Mesenchymal stem cell (in vitro differentiated cells and primary cell): ENCODE measurements around the gene C16orf74.

Source experiments
- DNase-seq: peaks from one replicate; pipeline ENCODE4 v3.0.0-alpha.2; 2013
- H2AFZ ChIP-seq: one replicate; pipeline ENCODE4 v1.6.1; 2013; ENCODE audit warnings: low read depth, mild to moderate bottlenecking, control low read depth, inconsistent platforms, low read length, moderate library complexity
- H2AK5ac ChIP-seq: 2 replicates; pipeline ENCODE4 v1.6.1; 2013; ENCODE audit warnings: low read length, moderate library complexity, mild to moderate bottlenecking, inconsistent platforms; ENCODE audit not compliant: severe bottlenecking
- H2BK120ac ChIP-seq: one replicate; pipeline ENCODE4 v1.6.1; 2013; ENCODE audit warnings: low read depth, mild to moderate bottlenecking, inconsistent platforms, low read length, moderate library complexity
- H2BK12ac ChIP-seq, 2 experiments: one replicate each; pipeline ENCODE4 v1.6.1; 2013; ENCODE audit warnings: inconsistent platforms in 2 of 2, low read length in 2 of 2, mild to moderate bottlenecking in 2 of 2, moderate library complexity in 2 of 2, control low read depth in 1 of 2
- H2BK15ac ChIP-seq: one replicate; pipeline ENCODE4 v1.6.1; 2013; ENCODE audit warnings: mild to moderate bottlenecking, low read depth, inconsistent platforms; ENCODE audit not compliant: poor library complexity, severe bottlenecking
- H2BK5ac ChIP-seq: 2 replicates; pipeline ENCODE4 v1.6.1; 2013; ENCODE audit warnings: low read depth, mild to moderate bottlenecking, low read length, control low read depth, inconsistent platforms; ENCODE audit not compliant: poor library complexity, severe bottlenecking
- H3K14ac ChIP-seq, 2 experiments: one replicate each; pipeline ENCODE4 v1.6.1; 2013; ENCODE audit warnings: inconsistent platforms in 2 of 2, low read length in 2 of 2, control low read depth in 1 of 2, mild to moderate bottlenecking in 1 of 2, moderate library complexity in 1 of 2
- H3K18ac ChIP-seq, 2 experiments: one replicate each; pipeline ENCODE4 v1.6.1; 2013; ENCODE audit warnings: inconsistent platforms in 2 of 2, low read length in 2 of 2, control low read depth in 1 of 2, low read depth in 1 of 2, mild to moderate bottlenecking in 1 of 2
- H3K23ac ChIP-seq, 2 experiments: one replicate each; pipeline ENCODE4 v1.6.1; 2013; ENCODE audit warnings: inconsistent platforms in 2 of 2, low read length in 2 of 2, mild to moderate bottlenecking in 2 of 2, moderate library complexity in 2 of 2, control low read depth in 1 of 2
- H3K27ac ChIP-seq: 2 replicates; pipeline ENCODE4 v1.5.1; 2013; ENCODE audit warnings: mild to moderate bottlenecking, moderate library complexity, low read length, control low read depth, inconsistent platforms; ENCODE audit not compliant: poor library complexity, severe bottlenecking
- H3K27me3 ChIP-seq, 2 experiments: 2 replicates each; pipeline versions ENCODE4 v1.6.1 to v1.7.0; 2013; ENCODE audit warnings: low read length in 2 of 2, mild to moderate bottlenecking in 2 of 2, moderate library complexity in 2 of 2, control low read depth in 1 of 2, inconsistent platforms in 1 of 2; ENCODE audit not compliant: control insufficient read depth in 1 of 2, insufficient read depth in 1 of 2
- H3K36me3 ChIP-seq, 2 experiments: 2 replicates each; pipeline versions ENCODE4 v1.6.1 to v1.7.0; 2013; ENCODE audit warnings: low read length in 2 of 2, control low read depth in 1 of 2, inconsistent platforms in 1 of 2, low read depth in 1 of 2, mild to moderate bottlenecking in 1 of 2; ENCODE audit not compliant: insufficient read depth in 2 of 2, control insufficient read depth in 1 of 2
- H3K4ac ChIP-seq, 2 experiments: one replicate each; pipeline ENCODE4 v1.6.1; 2013; ENCODE audit warnings: inconsistent platforms in 2 of 2, low read length in 2 of 2, mild to moderate bottlenecking in 2 of 2, moderate library complexity in 2 of 2, control low read depth in 1 of 2, low read depth in 1 of 2
- H3K4me1 ChIP-seq: 2 replicates; pipeline ENCODE4 v1.6.1; 2013; ENCODE audit warnings: low read depth, low read length, control low read depth; ENCODE audit not compliant: control insufficient read depth, insufficient read depth
- H3K4me2 ChIP-seq: 2 replicates; pipeline ENCODE4 v1.6.1; 2013; ENCODE audit warnings: low read length, mild to moderate bottlenecking, inconsistent platforms; ENCODE audit not compliant: poor library complexity, severe bottlenecking
- H3K4me3 ChIP-seq, 2 experiments: 2 replicates each; pipeline versions ENCODE4 v1.5.1 to v1.7.0; 2013; ENCODE audit warnings: low read length in 2 of 2, mild to moderate bottlenecking in 2 of 2, control low read depth in 1 of 2, low read depth in 1 of 2; ENCODE audit not compliant: insufficient read depth in 1 of 2
- H3K79me1 ChIP-seq: replicated peaks from 2 replicates; pipeline ENCODE4 v1.6.1; 2013; ENCODE audit warnings: mild to moderate bottlenecking, control low read depth, low read length, inconsistent platforms; ENCODE audit not compliant: poor library complexity, severe bottlenecking
- H3K9ac ChIP-seq: 2 replicates; pipeline ENCODE4 v1.7.0; 2013; ENCODE audit warnings: mild to moderate bottlenecking, low read length, moderate library complexity
- H3K9me3 ChIP-seq: 2 replicates; pipeline ENCODE4 v1.7.0; 2013; ENCODE audit warnings: mild to moderate bottlenecking, low read length; ENCODE audit not compliant: control insufficient read depth
- H4K8ac ChIP-seq: one replicate; pipeline ENCODE4 v1.6.1; 2013; ENCODE audit warnings: inconsistent platforms, mild to moderate bottlenecking, low read length, moderate library complexity
- H4K91ac ChIP-seq: one replicate; pipeline ENCODE4 v1.6.1; 2013; ENCODE audit warnings: mild to moderate bottlenecking, low read length, inconsistent platforms
- WGBS: methylation state at CpG from one replicate; pipeline ENCODE4 v1.1.7; 2013; ENCODE audit warnings: mixed read lengths; 5-methylcytosine and 5-hydroxymethylcytosine counted together

Gene C16orf74

DNA sequence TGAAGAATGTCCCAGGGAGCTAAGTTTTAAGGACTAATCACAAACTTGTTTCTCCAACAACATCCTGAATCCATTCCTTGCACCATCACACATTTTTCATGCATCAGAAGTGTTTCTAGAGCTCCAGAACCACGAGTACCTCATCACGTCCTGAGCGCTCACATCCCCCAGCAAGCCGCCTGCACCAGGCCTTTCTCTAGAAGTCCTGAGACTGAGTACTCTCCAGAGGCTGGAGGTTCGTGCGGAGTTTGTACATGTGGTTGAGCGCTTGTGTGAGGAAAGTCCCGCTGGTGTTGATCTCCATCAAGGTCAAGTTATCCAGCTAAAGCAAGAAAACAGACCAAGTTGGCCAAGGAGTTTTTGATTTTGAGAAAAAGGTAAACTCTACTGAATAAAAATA, 72.9 kb downstream of the C16orf74 start:
- whole genome bisulfite sequencing = 97% methylated on average over 8 of the region's 8 CpGs
- H3K27me3 ChIP-seq = no peaks in the 10 kb centered on the region
- H3K79me1 ChIP-seq = peaks cover 9% of the 10 kb centered on the region
- no peak overlapping the region for H2AFZ ChIP-seq
- H3K18ac ChIP-seq = no peak overlapping the region
- H3K4me3 ChIP-seq = no peak overlapping the region
- peaks cover 40 to 78% of the 10 kb centered on the region in 2 experiments for H3K36me3 ChIP-seq
- H3K4me1 ChIP-seq = peaks cover 3% of the 10 kb centered on the region
- H3K4me2 ChIP-seq = no peak overlapping the region
- no peak overlapping the region for H2BK15ac ChIP-seq
- DNase-seq = no peak
- H2BK5ac ChIP-seq = no peak overlapping the region
- no peak overlapping the region for H2AK5ac ChIP-seq
- H3K4ac ChIP-seq = no peak overlapping the region
- no peak overlapping the region for H2BK120ac ChIP-seq
- no peak overlapping the region for H3K9ac ChIP-seq
- H2BK12ac ChIP-seq = no peak overlapping the region
- no peak overlapping the region for H3K27ac ChIP-seq
- H3K14ac ChIP-seq = no peak overlapping the region
- H3K23ac ChIP-seq = no peak overlapping the region
- H4K8ac ChIP-seq = no peak overlapping the region
- no peak overlapping the region for H4K91ac ChIP-seq
- no peaks in the 10 kb centered on the region for H3K9me3 ChIP-seq

DNA sequence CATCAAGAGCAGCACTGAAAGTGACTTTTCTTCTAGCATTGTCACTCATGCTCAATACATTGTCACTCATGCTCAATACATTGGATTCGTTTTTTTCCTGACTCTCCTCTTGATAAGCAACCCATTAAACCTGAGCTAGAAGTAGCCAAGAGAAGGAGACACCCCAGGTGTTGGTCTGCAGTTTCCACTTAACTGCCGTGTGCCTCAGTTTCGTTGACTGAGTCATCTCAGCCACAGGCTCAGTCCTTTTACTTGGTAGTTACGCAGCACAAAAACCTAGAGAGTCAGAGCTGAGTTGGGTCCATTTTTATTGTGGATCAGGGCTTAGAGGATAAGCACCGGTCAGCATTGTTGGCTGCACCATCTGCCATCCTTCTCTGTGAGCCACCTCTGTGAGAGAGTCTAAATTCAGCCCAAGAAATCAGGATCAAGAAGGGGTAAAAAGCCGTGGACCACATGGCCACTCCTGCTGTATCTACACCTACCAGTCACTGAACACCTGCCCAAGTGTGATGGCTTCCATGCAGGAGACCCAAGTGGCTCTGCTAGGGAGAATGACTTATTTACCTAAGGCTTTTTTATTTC, 73.4 kb downstream of the C16orf74 start:
- Histone ChIP-seq H3K23ac (no peak overlapping the region), H3K27me3 (no peaks in the 10 kb centered on the region), H3K4me2 (no peak overlapping the region), H2BK120ac (no peak overlapping the region), H4K8ac (no peak overlapping the region), H3K4me3 (no peak overlapping the region), H3K9ac (no peak overlapping the region), H3K36me3 (peaks cover 38 to 83% of the 10 kb centered on the region in 2 experiments), H2BK12ac (no peak overlapping the region), H3K14ac (no peak overlapping the region), H3K4me1 (peaks cover 3% of the 10 kb centered on the region), H3K9me3 (no peaks in the 10 kb centered on the region), H4K91ac (no peak overlapping the region), H2BK5ac (no peak overlapping the region), H3K4ac (no peak overlapping the region), H3K18ac (no peak overlapping the region), H2AFZ (no peak overlapping the region), H3K79me1 (peaks cover 6% of the 10 kb centered on the region), H3K27ac (no peak overlapping the region), H2AK5ac (no peak overlapping the region), H2BK15ac (no peak overlapping the region)
- WGBS = 89% methylated on average over 6 of the region's 6 CpGs
- DNase-seq = no peak

DNA sequence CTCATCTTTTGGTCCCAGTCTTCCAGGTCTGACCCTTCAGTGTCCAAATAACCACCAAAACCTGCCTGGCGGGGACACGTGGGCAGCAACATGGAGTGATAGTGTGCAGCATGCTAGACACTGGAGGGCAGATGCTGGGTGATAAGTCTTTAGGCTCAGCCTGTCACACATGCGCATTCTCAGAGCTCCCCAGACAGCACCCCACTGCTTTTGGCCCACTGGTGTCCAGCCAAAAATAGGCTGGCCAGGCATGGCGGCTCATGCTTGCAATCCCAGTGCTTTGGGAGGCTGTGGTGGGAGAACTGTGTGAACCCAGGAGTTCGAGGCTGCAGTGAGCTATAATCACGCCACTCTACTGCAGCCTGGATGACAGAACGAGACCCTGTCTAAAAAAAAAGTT, 74.4 kb downstream of the C16orf74 start:
- Histone ChIP-seq H3K4me1 (peaks cover 3% of the 10 kb centered on the region), H3K9me3 (no peaks in the 10 kb centered on the region), H2BK12ac (no peak overlapping the region), H2AK5ac (no peak overlapping the region), H3K23ac (no peak overlapping the region), H3K18ac (no peak overlapping the region), H3K4me2 (no peak overlapping the region), H3K27ac (no peak overlapping the region), H2BK5ac (no peak overlapping the region), H2BK15ac (no peak overlapping the region), H3K9ac (no peak overlapping the region), H3K27me3 (no peaks in the 10 kb centered on the region), H3K4me3 (no peak overlapping the region), H4K91ac (no peak overlapping the region), H2AFZ (no peak overlapping the region), H3K36me3 (peaks cover 48 to 94% of the 10 kb centered on the region in 2 experiments), H2BK120ac (no peak overlapping the region), H4K8ac (no peak overlapping the region), H3K79me1 (peaks cover 6% of the 10 kb centered on the region), H3K4ac (no peak overlapping the region), H3K14ac (no peak overlapping the region)
- 95% methylated on average over 7 of the region's 7 CpGs for WGBS
- DNase-seq = no peak

DNA sequence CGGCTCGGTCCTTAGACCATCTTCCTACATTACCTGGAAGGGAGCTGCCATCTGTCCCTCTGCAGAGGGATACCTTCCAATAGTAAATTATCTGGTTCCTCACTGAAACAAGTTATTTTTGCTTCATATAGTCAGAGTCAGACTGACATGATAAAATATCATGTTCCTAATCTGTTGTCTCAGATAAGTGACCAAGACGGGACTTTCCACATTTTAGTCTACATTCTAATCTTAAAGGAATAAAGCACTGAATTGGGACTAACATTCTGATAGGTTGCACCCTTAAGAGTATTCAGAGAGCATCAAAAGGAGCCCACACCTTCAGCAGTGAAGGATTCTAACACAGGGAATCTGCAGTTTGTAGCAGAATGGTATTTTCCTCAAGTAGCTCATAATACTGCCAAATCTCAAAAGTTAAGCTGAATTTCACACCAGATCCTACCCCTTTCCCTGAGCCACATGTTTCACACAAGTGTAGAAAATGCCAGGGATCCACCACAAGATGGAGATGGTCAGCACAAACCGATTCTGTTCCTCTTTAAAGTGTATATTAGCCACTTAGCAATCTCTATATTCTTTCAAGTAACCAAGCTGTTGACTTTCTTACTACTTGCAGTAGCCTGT, 75.5 kb downstream of the C16orf74 start:
- Histone ChIP-seq H2AK5ac (no peak overlapping the region), H2BK120ac (no peak overlapping the region), H3K36me3 (peaks cover 49 to 92% of the 10 kb centered on the region in 2 experiments), H4K8ac (no peak overlapping the region), H2BK15ac (no peak overlapping the region), H3K18ac (no peak overlapping the region), H3K4me2 (no peak overlapping the region), H3K9ac (no peak overlapping the region), H3K4me1 (peaks cover 3% of the 10 kb centered on the region), H3K14ac (no peak overlapping the region), H4K91ac (no peak overlapping the region), H2BK5ac (no peak overlapping the region), H2BK12ac (no peak overlapping the region), H3K4ac (no peak overlapping the region), H3K9me3 (no peaks in the 10 kb centered on the region), H3K23ac (no peak overlapping the region), H3K79me1 (peaks cover 8% of the 10 kb centered on the region), H3K27me3 (no peaks in the 10 kb centered on the region), H3K27ac (no peak overlapping the region), H3K4me3 (no peak overlapping the region), H2AFZ (no peak overlapping the region)
- WGBS = 81% methylated on average over 4 of the region's 4 CpGs
- peak; percentile 48 for DNase-seq
